GM18517 (cell line): ENCODE measurements around the gene TRNT1.

Source experiments
- ATAC-seq: cut with Tn5 transposase; IDR thresholded peaks from one replicate; pipeline ENCODE4 v1.9.1; 2021; ENCODE audit warnings: mild to moderate bottlenecking, moderate library complexity; ENCODE audit not compliant: unreplicated experiment

Gene TRNT1

GRCh38 chr3:3110749-3111361 lies 15.9 kb upstream of the TRNT1 start:
- ATAC-seq: no peak

- no peak for ATAC-seq
These were observed 13.6 kb upstream of the TRNT1 start for GRCh38 chr3:3113042-3113709.

- no peak for ATAC-seq
These were observed 9.1 kb upstream of the TRNT1 start for GRCh38 chr3:3117651-3118050.

GRCh38 chr3:3119393-3119851 lies 7.3 kb upstream of the TRNT1 start:
- ATAC-seq: no peak

GRCh38 chr3:3125977-3126376 lies 763 bp upstream of the TRNT1 start:
- ATAC-seq: no peak

GRCh38 chr3:3127432-3128010 lies 781 bp downstream of the TRNT1 start:
- ATAC-seq: no peak

- ATAC-seq: no peak
These were observed 2.8 kb downstream of the TRNT1 start for GRCh38 chr3:3129579-3129978.

- ATAC-seq: no peak
These were observed 6.8 kb downstream of the TRNT1 start for GRCh38 chr3:3133500-3133899.

GRCh38 chr3:3134750-3135448 lies 8.2 kb downstream of the TRNT1 start:
- ATAC-seq: no peak

- no peak for ATAC-seq
These were observed 10.8 kb downstream of the TRNT1 start for GRCh38 chr3:3137526-3137925.

- no peak for ATAC-seq
These were observed 15.2 kb downstream of the TRNT1 start for GRCh38 chr3:3141939-3142338.

GRCh38 chr3:3145831-3146230 lies 19.1 kb downstream of the TRNT1 start:
- no peak for ATAC-seq

GRCh38 chr3:3149560-3149959 lies 22.8 kb downstream of the TRNT1 start:
- no peak for ATAC-seq

GRCh38 chr3:3151513-3151912 lies 24.8 kb downstream of the TRNT1 start:
- no peak for ATAC-seq

GRCh38 chr3:3154879-3155610 lies 28.3 kb downstream of the TRNT1 start:
- ATAC-seq: no peak

GRCh38 chr3:3157484-3157883 lies 30.7 kb downstream of the TRNT1 start:
- ATAC-seq: no peak

GRCh38 chr3:3160826-3161225 lies 34.1 kb downstream of the TRNT1 start:
- no peak for ATAC-seq

GRCh38 chr3:3165241-3165640 lies 38.5 kb downstream of the TRNT1 start:
- no peak for ATAC-seq

- ATAC-seq: no peak
These were observed 38.9 kb downstream of the TRNT1 start for GRCh38 chr3:3165650-3166049.

- no peak for ATAC-seq
These were observed 44.3 kb downstream of the TRNT1 start for GRCh38 chr3:3170998-3171397.

- no peak for ATAC-seq
These were observed 45.9 kb downstream of the TRNT1 start for GRCh38 chr3:3172627-3173026.
